Measurements from ENCODE around the gene RRP9. TPM values are rescaled to one million over a fixed set of nuclear protein-coding genes. Genes with fewer than 3 reads are reported as not detected.

RRP9 gene
- total and polyA plus RNA-seq, 4 donors: 8.2 to 47.6 (median 33.5) TPM

- ATAC-seq (ENCODE audit: insufficient read depth, low FRiP score) (no peak), DNase-seq (no peak)
- no peaks in the 10 kb centered on the region for H3K27me3 ChIP-seq (ENCODE audit: control insufficient read depth in 3 of 3, insufficient read depth in 3 of 3, low read length in 2 of 3)
- TF ChIP-seq CTCF (IDR thresholded peaks at IDR 0.05; ENCODE audit: control extremely low read depth, extremely low read depth): no peak
- 88 to 93% methylated on average over 11 of the region's 11 CpGs for WGBS, 2 donors
- H3K27ac ChIP-seq (ENCODE audit: low read depth in 1 of 2, low read length in 1 of 2): no peak overlapping the region
- peaks cover 0 to 2% (median 0%) of the 10 kb centered on the region in 4 donors for H3K9me3 ChIP-seq (ENCODE audit: control insufficient read depth in 4 of 4, insufficient read depth in 3 of 4, low read length in 3 of 4)
- no peak overlapping the region for H3K9ac ChIP-seq (ENCODE audit: insufficient read depth in 1 of 2, low read length in 2 of 2)
- peaks cover 0 to 2% (median 0%) of the 10 kb centered on the region in 4 donors for H3K36me3 ChIP-seq (ENCODE audit: control insufficient read depth in 4 of 4, insufficient read depth in 4 of 4, low read length in 4 of 4)
- peaks cover 3 to 18% (median 12%) of the 10 kb centered on the region in 5 donors for H3K4me1 ChIP-seq (ENCODE audit: control insufficient read depth in 5 of 5, insufficient read depth in 5 of 5, low read length in 5 of 5)
- H3K4me3 ChIP-seq: no peak overlapping the region
Measured at GRCh38 chr3:51944451-51945021, 2.8 kb upstream of the RRP9 start.

GRCh38 chr3:51943451-51944391, 2.0 kb upstream of the RRP9 start:
- no peak for TF ChIP-seq CTCF (IDR thresholded peaks at IDR 0.05; ENCODE audit: control extremely low read depth, extremely low read depth)
- DNase-seq (no peak), ATAC-seq (ENCODE audit: insufficient read depth, low FRiP score) (no peak)
- H3K4me1 ChIP-seq (ENCODE audit: control insufficient read depth in 5 of 5, insufficient read depth in 5 of 5, low read length in 5 of 5): peaks cover 3 to 18% (median 12%) of the 10 kb centered on the region in 5 donors
- H3K27ac ChIP-seq (ENCODE audit: low read depth in 1 of 2, low read length in 1 of 2): peak overlapping the region in 1 of 2 donors; percentile 98
- no peaks in the 10 kb centered on the region for H3K9me3 ChIP-seq (ENCODE audit: control insufficient read depth in 4 of 4, insufficient read depth in 3 of 4, low read length in 3 of 4)
- H3K4me3 ChIP-seq: no peak overlapping the region
- no peaks in the 10 kb centered on the region for H3K27me3 ChIP-seq (ENCODE audit: control insufficient read depth in 3 of 3, insufficient read depth in 3 of 3, low read length in 2 of 3)
- H3K36me3 ChIP-seq (ENCODE audit: control insufficient read depth in 4 of 4, insufficient read depth in 4 of 4, low read length in 4 of 4): peaks cover 0 to 4% (median 3%) of the 10 kb centered on the region in 4 donors
- peak overlapping the region in 1 of 2 donors; percentile 85 for H3K9ac ChIP-seq (ENCODE audit: insufficient read depth in 1 of 2, low read length in 2 of 2)
- 93 to 97% methylated on average over 20 to 21 of the region's 21 CpGs for WGBS, 2 donors

- peak overlapping the region; percentile 86 to 98 for H3K27ac ChIP-seq (ENCODE audit: low read depth in 1 of 2, low read length in 1 of 2)
- TF ChIP-seq CTCF (IDR thresholded peaks at IDR 0.05; ENCODE audit: control extremely low read depth, extremely low read depth): no peak
- no peaks in the 10 kb centered on the region for H3K9me3 ChIP-seq (ENCODE audit: control insufficient read depth in 4 of 4, insufficient read depth in 3 of 4, low read length in 3 of 4)
- H3K4me1 ChIP-seq (ENCODE audit: control insufficient read depth in 5 of 5, insufficient read depth in 5 of 5, low read length in 5 of 5): peaks cover 3 to 18% (median 12%) of the 10 kb centered on the region in 5 donors
- H3K36me3 ChIP-seq (ENCODE audit: control insufficient read depth in 4 of 4, insufficient read depth in 4 of 4, low read length in 4 of 4): peaks cover 0 to 10% (median 7%) of the 10 kb centered on the region in 4 donors
- DNase-seq (peak; percentile 25 to 46 (median 40)), ATAC-seq (ENCODE audit: insufficient read depth, low FRiP score) (peak; percentile 8)
- no peaks in the 10 kb centered on the region for H3K27me3 ChIP-seq (ENCODE audit: control insufficient read depth in 3 of 3, insufficient read depth in 3 of 3, low read length in 2 of 3)
- WGBS, 2 donors: 34 to 53% methylated on average over 17 of the region's 17 CpGs
- H3K4me3 ChIP-seq: peak overlapping the region; percentile 51
- H3K9ac ChIP-seq (ENCODE audit: insufficient read depth in 1 of 2, low read length in 2 of 2): peak overlapping the region; percentile 73 to 85
Measured at GRCh38 chr3:51942603-51943450, 1.1 kb upstream of the RRP9 start.
